ENCODE measurements around the gene MTUS2. TPM values are rescaled to one million over a fixed set of nuclear protein-coding genes. Genes with fewer than 3 reads are reported as not detected.

MTUS2 gene
- total RNA-seq, 5 donors from 2014 or later (not counting 1 experiment from before 2014, with no cell fraction given) = 0.05 to 0.28 (median 0.12) TPM

- no peak overlapping the region for H3K4me3 ChIP-seq (ENCODE audit: control insufficient read depth in 1 of 2, extremely low read depth in 1 of 2, low read length in 1 of 2)
- peaks cover 3 to 5% of the 10 kb centered on the region in 2 donors for H3K36me3 ChIP-seq (ENCODE audit: control insufficient read depth in 2 of 2, extremely low read depth in 1 of 2, insufficient read depth in 1 of 2, low read length in 1 of 2)
- H3K4me1 Mint-ChIP-seq = peaks cover 29 to 32% (median 29%) of the 10 kb centered on the region in 3 donors
- DNase-seq = no peak
- H3K4me1 ChIP-seq (ENCODE audit: control insufficient read depth in 1 of 2, extremely low read depth in 1 of 2, insufficient read depth in 2 of 2, low read length in 2 of 2) = peaks cover 0 to 8% of the 10 kb centered on the region in 2 experiments
- no peaks in the 10 kb centered on the region for H3K9me3 ChIP-seq
- H3K36me3 Mint-ChIP-seq = peaks cover 30% of the 10 kb centered on the region
- ATAC-seq (replicated peaks in 1 of 4) = no peak
- no peaks in the 10 kb centered on the region for H3K27me3 Mint-ChIP-seq
- H3K27ac ChIP-seq (ENCODE audit: low read length) = no peak overlapping the region
- no peaks in the 10 kb centered on the region for H3K9me3 Mint-ChIP-seq
- H3K27me3 ChIP-seq (replicated peaks in 1 of 2; ENCODE audit: control insufficient read depth in 2 of 2, extremely low read depth in 1 of 2, insufficient read depth in 2 of 2, low read length in 1 of 2) = no peaks in the 10 kb centered on the region
- CTCF ChIA-PET = no interaction called here
- WGBS (ENCODE audit: insufficient coverage) = 100% methylated on average over 3 of the region's 5 CpGs
- H3K27ac Mint-ChIP-seq = no peak overlapping the region
- POLR2A ChIA-PET = no interaction called here
- no peak overlapping the region for H3K4me3 Mint-ChIP-seq
These were observed 720.7 kb downstream of the MTUS2 start for GRCh38 chr13:29540799-29541198.

- WGBS (ENCODE audit: insufficient coverage) = no CpG with 5 or more reads among the region's 4 CpGs
- Mint-ChIP-seq H3K4me3 (no peak overlapping the region), H3K27me3 (no peaks in the 10 kb centered on the region), H3K36me3 (peaks cover 27% of the 10 kb centered on the region), H3K27ac (no peak overlapping the region), H3K4me1 (peaks cover 30 to 33% (median 32%) of the 10 kb centered on the region in 3 donors), H3K9me3 (no peaks in the 10 kb centered on the region)
- Histone ChIP-seq H3K36me3 (ENCODE audit: control insufficient read depth in 2 of 2, extremely low read depth in 1 of 2, insufficient read depth in 1 of 2, low read length in 1 of 2) (peaks cover 4% of the 10 kb centered on the region in 2 donors), H3K9me3 (no peaks in the 10 kb centered on the region), H3K27ac (ENCODE audit: low read length) (no peak overlapping the region), H3K4me1 (ENCODE audit: control insufficient read depth in 1 of 2, extremely low read depth in 1 of 2, insufficient read depth in 2 of 2, low read length in 2 of 2) (peaks cover 0 to 8% of the 10 kb centered on the region in 2 experiments), H3K4me3 (ENCODE audit: control insufficient read depth in 1 of 2, extremely low read depth in 1 of 2, low read length in 1 of 2) (no peak overlapping the region), H3K27me3 (replicated peaks in 1 of 2; ENCODE audit: control insufficient read depth in 2 of 2, extremely low read depth in 1 of 2, insufficient read depth in 2 of 2, low read length in 1 of 2) (no peaks in the 10 kb centered on the region)
- DNase-seq (no peak), ATAC-seq (replicated peaks in 1 of 4) (no peak)
- ChIA-PET POLR2A (no interaction called here), CTCF (no interaction called here)
These were observed 721.3 kb downstream of the MTUS2 start for GRCh38 chr13:29541400-29541799.

- peaks cover 35 to 41% (median 35%) of the 10 kb centered on the region in 3 donors for H3K4me1 Mint-ChIP-seq
- ATAC-seq (replicated peaks in 1 of 4) (no peak), DNase-seq (no peak)
- H3K4me3 ChIP-seq (ENCODE audit: control insufficient read depth in 1 of 2, extremely low read depth in 1 of 2, low read length in 1 of 2) = no peak overlapping the region
- H3K27me3 Mint-ChIP-seq = no peaks in the 10 kb centered on the region
- peaks cover 4% of the 10 kb centered on the region in 2 donors for H3K36me3 ChIP-seq (ENCODE audit: control insufficient read depth in 2 of 2, extremely low read depth in 1 of 2, insufficient read depth in 1 of 2, low read length in 1 of 2)
- 91% methylated on average over 4 of the region's 8 CpGs for WGBS (ENCODE audit: insufficient coverage)
- ChIA-PET POLR2A (interaction anchor here (0.6 to 0.7 kb wide), 5 partner anchors 14 to 1357 kb away, joined by 3 to 5 read pairs (median 3); no protein-coding TSS in a partner anchor), CTCF (interaction anchor here in 1 of 2 donors (0.6 to 1.0 kb wide), 4 partner anchors 228 to 1251 kb away, joined by 3 to 4 read pairs (median 4); no protein-coding TSS in a partner anchor)
- H3K4me1 ChIP-seq (ENCODE audit: control insufficient read depth in 1 of 2, extremely low read depth in 1 of 2, insufficient read depth in 2 of 2, low read length in 2 of 2) = peaks cover 0 to 8% of the 10 kb centered on the region in 2 experiments
- H3K27ac ChIP-seq (ENCODE audit: low read length) = no peak overlapping the region
- no peaks in the 10 kb centered on the region for H3K9me3 Mint-ChIP-seq
- no peaks in the 10 kb centered on the region for H3K9me3 ChIP-seq
- H3K4me3 Mint-ChIP-seq = no peak overlapping the region
- H3K27ac Mint-ChIP-seq = no peak overlapping the region
- peaks cover 27% of the 10 kb centered on the region for H3K36me3 Mint-ChIP-seq
- H3K27me3 ChIP-seq (replicated peaks in 1 of 2; ENCODE audit: control insufficient read depth in 2 of 2, extremely low read depth in 1 of 2, insufficient read depth in 2 of 2, low read length in 1 of 2) = no peaks in the 10 kb centered on the region
These were observed 722.2 kb downstream of the MTUS2 start for GRCh38 chr13:29542381-29542780.

- POLR2A ChIA-PET = no interaction called here
- Mint-ChIP-seq H3K27ac (no peak overlapping the region), H3K36me3 (peaks cover 32% of the 10 kb centered on the region), H3K4me3 (no peak overlapping the region), H3K4me1 (peaks cover 28 to 42% (median 30%) of the 10 kb centered on the region in 3 donors), H3K9me3 (no peaks in the 10 kb centered on the region), H3K27me3 (no peaks in the 10 kb centered on the region)
- CTCF ChIA-PET = interaction anchor here in 1 of 2 donors (0.6 to 1.0 kb wide), 3 partner anchors 227 to 1180 kb away, joined by 3 to 4 read pairs (median 3); no protein-coding TSS in a partner anchor
- peaks cover 4% of the 10 kb centered on the region in 2 donors for H3K36me3 ChIP-seq (ENCODE audit: control insufficient read depth in 2 of 2, extremely low read depth in 1 of 2, insufficient read depth in 1 of 2, low read length in 1 of 2)
- WGBS (ENCODE audit: insufficient coverage) = 92% methylated on average over 6 of the region's 16 CpGs
- H3K4me3 ChIP-seq (ENCODE audit: control insufficient read depth in 1 of 2, extremely low read depth in 1 of 2, low read length in 1 of 2) = no peak overlapping the region
- no peaks in the 10 kb centered on the region for H3K27me3 ChIP-seq (replicated peaks in 1 of 2; ENCODE audit: control insufficient read depth in 2 of 2, extremely low read depth in 1 of 2, insufficient read depth in 2 of 2, low read length in 1 of 2)
- H3K9me3 ChIP-seq = no peaks in the 10 kb centered on the region
- ATAC-seq (replicated peaks in 1 of 4) (no peak), DNase-seq (peak in 1 of 35 experiments; percentile 4)
- H3K4me1 ChIP-seq (ENCODE audit: control insufficient read depth in 1 of 2, extremely low read depth in 1 of 2, insufficient read depth in 2 of 2, low read length in 2 of 2) = peaks cover 0 to under 1% of the 10 kb centered on the region in 2 experiments
- no peak overlapping the region for H3K27ac ChIP-seq (ENCODE audit: low read length)
These were observed 723.4 kb downstream of the MTUS2 start for GRCh38 chr13:29543230-29544215.

GRCh38 chr13:29545988-29546387 is 725.8 kb downstream of the MTUS2 start:
- peaks cover 44% of the 10 kb centered on the region for H3K36me3 Mint-ChIP-seq
- DNase-seq (no peak), ATAC-seq (replicated peaks in 1 of 4) (no peak)
- no peak overlapping the region for H3K27ac Mint-ChIP-seq
- 96% methylated on average over 6 of the region's 8 CpGs for WGBS (ENCODE audit: insufficient coverage)
- POLR2A ChIA-PET = no interaction called here
- peaks cover 19 to 42% (median 28%) of the 10 kb centered on the region in 3 donors for H3K4me1 Mint-ChIP-seq
- H3K27me3 ChIP-seq (replicated peaks in 1 of 2; ENCODE audit: control insufficient read depth in 2 of 2, extremely low read depth in 1 of 2, insufficient read depth in 2 of 2, low read length in 1 of 2) = no peaks in the 10 kb centered on the region
- CTCF ChIA-PET = no interaction called here
- no peaks in the 10 kb centered on the region for H3K4me1 ChIP-seq (ENCODE audit: control insufficient read depth in 1 of 2, extremely low read depth in 1 of 2, insufficient read depth in 2 of 2, low read length in 2 of 2)
- H3K27ac ChIP-seq (ENCODE audit: low read length) = no peak overlapping the region
- no peak overlapping the region for H3K4me3 ChIP-seq (ENCODE audit: control insufficient read depth in 1 of 2, extremely low read depth in 1 of 2, low read length in 1 of 2)
- H3K36me3 ChIP-seq (ENCODE audit: control insufficient read depth in 2 of 2, extremely low read depth in 1 of 2, insufficient read depth in 1 of 2, low read length in 1 of 2) = peaks cover 7 to 16% of the 10 kb centered on the region in 2 donors
- H3K27me3 Mint-ChIP-seq = no peaks in the 10 kb centered on the region
- H3K9me3 Mint-ChIP-seq = no peaks in the 10 kb centered on the region
- H3K9me3 ChIP-seq = no peaks in the 10 kb centered on the region
- no peak overlapping the region for H3K4me3 Mint-ChIP-seq

GRCh38 chr13:29546662-29547061 is 726.5 kb downstream of the MTUS2 start:
- 95% methylated on average over 7 of the region's 8 CpGs for WGBS (ENCODE audit: insufficient coverage)
- Mint-ChIP-seq H3K36me3 (peaks cover 43% of the 10 kb centered on the region), H3K4me1 (peaks cover 13 to 38% (median 24%) of the 10 kb centered on the region in 3 donors), H3K27me3 (no peaks in the 10 kb centered on the region), H3K27ac (no peak overlapping the region), H3K4me3 (no peak overlapping the region), H3K9me3 (no peaks in the 10 kb centered on the region)
- H3K4me1 ChIP-seq (ENCODE audit: control insufficient read depth in 1 of 2, extremely low read depth in 1 of 2, insufficient read depth in 2 of 2, low read length in 2 of 2) = no peaks in the 10 kb centered on the region
- no peaks in the 10 kb centered on the region for H3K9me3 ChIP-seq
- no peaks in the 10 kb centered on the region for H3K27me3 ChIP-seq (replicated peaks in 1 of 2; ENCODE audit: control insufficient read depth in 2 of 2, extremely low read depth in 1 of 2, insufficient read depth in 2 of 2, low read length in 1 of 2)
- no peak overlapping the region for H3K27ac ChIP-seq (ENCODE audit: low read length)
- peaks cover 9 to 21% of the 10 kb centered on the region in 2 donors for H3K36me3 ChIP-seq (ENCODE audit: control insufficient read depth in 2 of 2, extremely low read depth in 1 of 2, insufficient read depth in 1 of 2, low read length in 1 of 2)
- ChIA-PET CTCF (no interaction called here), POLR2A (no interaction called here)
- ATAC-seq (replicated peaks in 1 of 4) = no peak
- no peak for DNase-seq
- H3K4me3 ChIP-seq (ENCODE audit: control insufficient read depth in 1 of 2, extremely low read depth in 1 of 2, low read length in 1 of 2) = no peak overlapping the region

Measured in T-cell (primary cell).